ENCODE measurements around the gene NFATC1.

The NFATC1 gene

DNA sequence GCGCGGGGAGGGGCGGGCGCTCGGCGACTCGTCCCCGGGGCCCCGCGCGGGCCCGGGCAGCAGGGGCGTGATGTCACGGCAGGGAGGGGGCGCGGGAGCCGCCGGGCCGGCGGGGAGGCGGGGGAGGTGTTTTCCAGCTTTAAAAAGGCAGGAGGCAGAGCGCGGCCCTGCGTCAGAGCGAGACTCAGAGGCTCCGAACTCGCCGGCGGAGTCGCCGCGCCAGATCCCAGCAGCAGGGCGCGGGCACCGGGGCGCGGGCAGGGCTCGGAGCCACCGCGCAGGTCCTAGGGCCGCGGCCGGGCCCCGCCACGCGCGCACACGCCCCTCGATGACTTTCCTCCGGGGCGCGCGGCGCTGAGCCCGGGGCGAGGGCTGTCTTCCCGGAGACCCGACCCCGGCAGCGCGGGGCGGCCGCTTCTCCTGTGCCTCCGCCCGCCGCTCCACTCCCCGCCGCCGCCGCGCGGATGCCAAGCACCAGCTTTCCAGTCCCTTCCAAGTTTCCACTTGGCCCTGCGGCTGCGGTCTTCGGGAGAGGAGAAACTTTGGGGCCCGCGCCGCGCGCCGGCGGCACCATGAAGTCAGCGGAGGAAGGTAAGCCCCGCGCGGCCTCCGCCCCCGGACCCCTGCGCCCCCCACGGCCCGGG is at the start of gene NFATC1:
Gene NFATC1, plus strand, starts transcription at position 170 of the 644 bp plus-strand sequence. Its CDS starts 295 bp downstream, at position 465.
- TF ChIP-seq ESRRG (CRISPR knock-in tag; IDR thresholded peaks at IDR 0.05) (no peak), ZC3H10 (CRISPR knock-in tag; IDR thresholded peaks at IDR 0.05) (no peak), ZNF8 (CRISPR knock-in tag; IDR thresholded peaks at IDR 0.05) (no peak), ZFP3 (CRISPR knock-in tag; IDR thresholded peaks at IDR 0.05) (no peak), RARB (CRISPR knock-in tag; IDR thresholded peaks at IDR 0.05) (no peak)
- TF ChIP-seq, protein P1, sequence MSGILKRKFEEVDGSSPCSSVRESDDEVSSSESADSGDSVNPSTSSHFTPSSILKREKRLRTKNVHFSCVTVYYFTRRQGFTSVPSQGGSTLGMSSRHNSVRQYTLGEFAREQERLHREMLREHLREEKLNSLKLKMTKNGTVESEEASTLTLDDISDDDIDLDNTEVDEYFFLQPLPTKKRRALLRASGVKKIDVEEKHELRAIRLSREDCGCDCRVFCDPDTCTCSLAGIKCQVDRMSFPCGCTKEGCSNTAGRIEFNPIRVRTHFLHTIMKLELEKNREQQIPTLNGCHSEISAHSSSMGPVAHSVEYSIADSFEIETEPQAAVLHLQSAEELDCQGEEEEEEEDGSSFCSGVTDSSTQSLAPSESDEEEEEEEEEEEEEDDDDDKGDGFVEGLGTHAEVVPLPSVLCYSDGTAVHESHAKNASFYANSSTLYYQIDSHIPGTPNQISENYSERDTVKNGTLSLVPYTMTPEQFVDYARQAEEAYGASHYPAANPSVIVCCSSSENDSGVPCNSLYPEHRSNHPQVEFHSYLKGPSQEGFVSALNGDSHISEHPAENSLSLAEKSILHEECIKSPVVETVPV (CRISPR knock-in tag; IDR thresholded peaks at IDR 0.05) = no peak
- no peak for ATAC-seq

DNA sequence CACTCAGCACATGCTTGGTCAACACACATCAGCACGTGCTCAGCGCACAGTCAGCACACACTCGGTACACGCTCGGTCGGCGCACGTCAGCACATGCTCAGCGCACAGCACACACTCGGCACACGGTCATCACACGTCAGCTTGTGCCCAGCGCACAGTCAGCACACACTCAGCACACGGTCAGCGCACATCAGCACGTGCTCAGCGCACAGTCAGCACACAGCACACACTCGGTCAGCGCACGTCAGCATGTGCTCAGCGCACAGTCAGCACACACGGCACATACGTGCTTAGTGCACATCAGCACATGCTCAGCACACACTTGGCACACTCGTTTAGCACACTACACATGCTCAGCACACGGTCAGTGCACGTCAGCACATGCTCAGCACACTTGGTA is 49.7 kb upstream of the NFATC1 start:
- ATAC-seq = no peak
- TF ChIP-seq, protein P2, sequence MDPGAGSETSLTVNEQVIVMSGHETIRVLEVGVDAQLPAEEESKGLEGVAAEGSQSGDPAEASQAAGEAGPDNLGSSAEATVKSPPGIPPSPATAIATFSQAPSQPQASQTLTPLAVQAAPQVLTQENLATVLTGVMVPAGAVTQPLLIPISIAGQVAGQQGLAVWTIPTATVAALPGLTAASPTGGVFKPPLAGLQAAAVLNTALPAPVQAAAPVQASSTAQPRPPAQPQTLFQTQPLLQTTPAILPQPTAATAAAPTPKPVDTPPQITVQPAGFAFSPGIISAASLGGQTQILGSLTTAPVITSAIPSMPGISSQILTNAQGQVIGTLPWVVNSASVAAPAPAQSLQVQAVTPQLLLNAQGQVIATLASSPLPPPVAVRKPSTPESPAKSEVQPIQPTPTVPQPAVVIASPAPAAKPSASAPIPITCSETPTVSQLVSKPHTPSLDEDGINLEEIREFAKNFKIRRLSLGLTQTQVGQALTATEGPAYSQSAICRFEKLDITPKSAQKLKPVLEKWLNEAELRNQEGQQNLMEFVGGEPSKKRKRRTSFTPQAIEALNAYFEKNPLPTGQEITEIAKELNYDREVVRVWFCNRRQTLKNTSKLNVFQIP (CRISPR knock-in tag; IDR thresholded peaks at IDR 0.05; ENCODE audit: borderline replicate concordance, low read depth) = no peak
- TF ChIP-seq ZFP30 (CRISPR knock-in tag; IDR thresholded peaks at IDR 0.05) (no peak), ZNF8 (CRISPR knock-in tag; IDR thresholded peaks at IDR 0.05) (no peak), ESRRG (CRISPR knock-in tag; IDR thresholded peaks at IDR 0.05) (no peak), ZNF70 (CRISPR knock-in tag; IDR thresholded peaks at IDR 0.05) (no peak), BACH2 (CRISPR knock-in tag; IDR thresholded peaks at IDR 0.05; ENCODE audit: borderline replicate concordance) (no peak), GLIS3 (CRISPR knock-in tag; IDR thresholded peaks at IDR 0.05) (no peak), TOX (CRISPR knock-in tag; IDR thresholded peaks at IDR 0.05; ENCODE audit: borderline replicate concordance) (no peak), ZC3H10 (CRISPR knock-in tag; IDR thresholded peaks at IDR 0.05) (no peak), ARNTL (CRISPR knock-in tag; IDR thresholded peaks at IDR 0.05; ENCODE audit: borderline replicate concordance, low read depth) (no peak), ZFP3 (CRISPR knock-in tag; IDR thresholded peaks at IDR 0.05) (no peak)
- TF ChIP-seq, protein P3, sequence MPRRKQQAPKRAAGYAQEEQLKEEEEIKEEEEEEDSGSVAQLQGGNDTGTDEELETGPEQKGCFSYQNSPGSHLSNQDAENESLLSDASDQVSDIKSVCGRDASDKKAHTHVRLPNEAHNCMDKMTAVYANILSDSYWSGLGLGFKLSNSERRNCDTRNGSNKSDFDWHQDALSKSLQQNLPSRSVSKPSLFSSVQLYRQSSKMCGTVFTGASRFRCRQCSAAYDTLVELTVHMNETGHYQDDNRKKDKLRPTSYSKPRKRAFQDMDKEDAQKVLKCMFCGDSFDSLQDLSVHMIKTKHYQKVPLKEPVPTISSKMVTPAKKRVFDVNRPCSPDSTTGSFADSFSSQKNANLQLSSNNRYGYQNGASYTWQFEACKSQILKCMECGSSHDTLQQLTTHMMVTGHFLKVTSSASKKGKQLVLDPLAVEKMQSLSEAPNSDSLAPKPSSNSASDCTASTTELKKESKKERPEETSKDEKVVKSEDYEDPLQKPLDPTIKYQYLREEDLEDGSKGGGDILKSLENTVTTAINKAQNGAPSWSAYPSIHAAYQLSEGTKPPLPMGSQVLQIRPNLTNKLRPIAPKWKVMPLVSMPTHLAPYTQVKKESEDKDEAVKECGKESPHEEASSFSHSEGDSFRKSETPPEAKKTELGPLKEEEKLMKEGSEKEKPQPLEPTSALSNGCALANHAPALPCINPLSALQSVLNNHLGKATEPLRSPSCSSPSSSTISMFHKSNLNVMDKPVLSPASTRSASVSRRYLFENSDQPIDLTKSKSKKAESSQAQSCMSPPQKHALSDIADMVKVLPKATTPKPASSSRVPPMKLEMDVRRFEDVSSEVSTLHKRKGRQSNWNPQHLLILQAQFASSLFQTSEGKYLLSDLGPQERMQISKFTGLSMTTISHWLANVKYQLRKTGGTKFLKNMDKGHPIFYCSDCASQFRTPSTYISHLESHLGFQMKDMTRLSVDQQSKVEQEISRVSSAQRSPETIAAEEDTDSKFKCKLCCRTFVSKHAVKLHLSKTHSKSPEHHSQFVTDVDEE (CRISPR knock-in tag; IDR thresholded peaks at IDR 0.05) = no peak
- TF ChIP-seq, protein P4, sequence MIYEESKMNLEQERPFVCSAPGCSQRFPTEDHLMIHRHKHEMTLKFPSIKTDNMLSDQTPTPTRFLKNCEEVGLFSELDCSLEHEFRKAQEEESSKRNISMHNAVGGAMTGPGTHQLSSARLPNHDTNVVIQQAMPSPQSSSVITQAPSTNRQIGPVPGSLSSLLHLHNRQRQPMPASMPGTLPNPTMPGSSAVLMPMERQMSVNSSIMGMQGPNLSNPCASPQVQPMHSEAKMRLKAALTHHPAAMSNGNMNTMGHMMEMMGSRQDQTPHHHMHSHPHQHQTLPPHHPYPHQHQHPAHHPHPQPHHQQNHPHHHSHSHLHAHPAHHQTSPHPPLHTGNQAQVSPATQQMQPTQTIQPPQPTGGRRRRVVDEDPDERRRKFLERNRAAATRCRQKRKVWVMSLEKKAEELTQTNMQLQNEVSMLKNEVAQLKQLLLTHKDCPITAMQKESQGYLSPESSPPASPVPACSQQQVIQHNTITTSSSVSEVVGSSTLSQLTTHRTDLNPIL (CRISPR knock-in tag; IDR thresholded peaks at IDR 0.05; ENCODE audit: low read depth) = no peak
- TF ChIP-seq, protein P5, sequence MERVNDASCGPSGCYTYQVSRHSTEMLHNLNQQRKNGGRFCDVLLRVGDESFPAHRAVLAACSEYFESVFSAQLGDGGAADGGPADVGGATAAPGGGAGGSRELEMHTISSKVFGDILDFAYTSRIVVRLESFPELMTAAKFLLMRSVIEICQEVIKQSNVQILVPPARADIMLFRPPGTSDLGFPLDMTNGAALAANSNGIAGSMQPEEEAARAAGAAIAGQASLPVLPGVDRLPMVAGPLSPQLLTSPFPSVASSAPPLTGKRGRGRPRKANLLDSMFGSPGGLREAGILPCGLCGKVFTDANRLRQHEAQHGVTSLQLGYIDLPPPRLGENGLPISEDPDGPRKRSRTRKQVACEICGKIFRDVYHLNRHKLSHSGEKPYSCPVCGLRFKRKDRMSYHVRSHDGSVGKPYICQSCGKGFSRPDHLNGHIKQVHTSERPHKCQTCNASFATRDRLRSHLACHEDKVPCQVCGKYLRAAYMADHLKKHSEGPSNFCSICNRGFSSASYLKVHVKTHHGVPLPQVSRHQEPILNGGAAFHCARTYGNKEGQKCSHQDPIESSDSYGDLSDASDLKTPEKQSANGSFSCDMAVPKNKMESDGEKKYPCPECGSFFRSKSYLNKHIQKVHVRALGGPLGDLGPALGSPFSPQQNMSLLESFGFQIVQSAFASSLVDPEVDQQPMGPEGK (CRISPR knock-in tag; IDR thresholded peaks at IDR 0.05; ENCODE audit: borderline replicate concordance) = no peak
- TF ChIP-seq, protein P1 (CRISPR knock-in tag; IDR thresholded peaks at IDR 0.05) = no peak

DNA sequence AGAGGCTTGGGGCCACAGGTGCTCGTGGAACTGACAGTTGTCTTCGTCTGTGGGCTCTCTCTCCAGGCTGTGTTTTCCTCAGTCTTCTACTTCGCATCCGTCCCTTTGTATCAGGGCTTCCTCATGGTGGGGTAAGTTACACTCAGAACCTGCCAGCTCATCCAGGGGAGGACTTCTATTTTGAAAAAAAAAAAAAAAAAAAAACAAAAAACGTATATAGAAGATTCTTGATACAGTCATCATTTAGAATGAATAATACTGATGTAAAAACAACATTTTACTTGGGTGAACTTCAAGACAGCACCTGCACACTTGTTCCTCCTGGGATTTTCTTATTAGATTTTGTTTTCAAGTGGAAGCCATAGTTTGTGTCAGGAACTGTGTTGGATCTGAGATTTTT is 47.7 kb upstream of the NFATC1 start:
- ATAC-seq = no peak
- TF ChIP-seq GLIS3 (CRISPR knock-in tag; IDR thresholded peaks at IDR 0.05) (no peak), PPARA (CRISPR knock-in tag; IDR thresholded peaks at IDR 0.05; ENCODE audit: borderline replicate concordance) (no peak), BACH2 (CRISPR knock-in tag; IDR thresholded peaks at IDR 0.05; ENCODE audit: borderline replicate concordance) (no peak), RARB (CRISPR knock-in tag; IDR thresholded peaks at IDR 0.05) (no peak)
- TF ChIP-seq, protein P3 (CRISPR knock-in tag; IDR thresholded peaks at IDR 0.05) = no peak
- TF ChIP-seq, protein P1 (CRISPR knock-in tag; IDR thresholded peaks at IDR 0.05) = no peak
- TF ChIP-seq, protein P5 (CRISPR knock-in tag; IDR thresholded peaks at IDR 0.05; ENCODE audit: borderline replicate concordance) = no peak
